HepG2 (cell line): Measurements from ENCODE around the gene SKA2. TPM values are rescaled to one million over a fixed set of nuclear protein-coding genes. Genes with fewer than 3 reads are reported as not detected.

Experiments
- FOXA3 ChIP-seq: IDR thresholded peaks from 2 replicates; pipeline ENCODE4 v1.6.1; 2016; ENCODE audit warnings: missing genetic modification reagents, missing compliant biosample characterization
- FOXC1 ChIP-seq: sonication (generic); formaldehyde crosslinking; IDR thresholded peaks from 2 replicates; pipeline ENCODE4 v1.8.0; 2022; ENCODE audit warnings: mild to moderate bottlenecking, missing genetic modification reagents, borderline replicate concordance
- HDAC2 ChIP-seq: sonication (generic); formaldehyde crosslinking; IDR thresholded peaks from 2 replicates; pipeline ENCODE4 v1.4.0; 2020; ENCODE audit warnings: missing genetic modification reagents
- HES4 ChIP-seq: sonication (generic); formaldehyde crosslinking; IDR thresholded peaks from 2 replicates; pipeline ENCODE4 v1.9.0; 2021; ENCODE audit warnings: mild to moderate bottlenecking, missing genetic modification reagents, borderline replicate concordance
- HOXA3 ChIP-seq: sonication (generic); formaldehyde crosslinking; IDR thresholded peaks from 2 replicates; pipeline ENCODE4 v1.5.0; 2020; ENCODE audit warnings: missing genetic modification reagents
- KDM2A ChIP-seq: sonication (generic); formaldehyde crosslinking; IDR thresholded peaks from 2 replicates; pipeline ENCODE4 v1.4.0; 2020; ENCODE audit warnings: low read depth, missing genetic modification reagents, borderline replicate concordance
- NFATC3 ChIP-seq: sonication (generic); formaldehyde crosslinking; IDR thresholded peaks from 2 replicates; pipeline ENCODE4 v1.5.1; 2020; ENCODE audit warnings: mild to moderate bottlenecking, missing genetic modification reagents
- SMARCC2 ChIP-seq: fragments of 450-650 bp; IDR thresholded peaks from 2 replicates; pipeline ENCODE4 v1.6.1; 2017; ENCODE audit warnings: antibody characterized with exemption, mild to moderate bottlenecking
- SP4 ChIP-seq: sonication (generic); formaldehyde crosslinking; IDR thresholded peaks from 2 replicates; pipeline ENCODE4 v1.8.1; 2023; ENCODE audit warnings: mild to moderate bottlenecking, missing genetic modification reagents
- SUZ12 ChIP-seq: fragments of 150-350 bp; IDR thresholded peaks from 2 replicates; pipeline ENCODE4 v1.6.1; 2014; ENCODE audit warnings: low read depth, low read length
- TSC22D2 ChIP-seq: sonication (generic); formaldehyde crosslinking; IDR thresholded peaks from 2 replicates; pipeline ENCODE4 v1.5.1; 2020; ENCODE audit warnings: missing genetic modification reagents, mild to moderate bottlenecking, borderline replicate concordance
- U2AF2 ChIP-seq: fragments of 200-400 bp; formaldehyde crosslinking; IDR thresholded peaks from 2 replicates; pipeline ENCODE4 v1.6.1; 2017; ENCODE audit warnings: low read depth, mild to moderate bottlenecking, low read length
- ZNF143 ChIP-seq: sonication (generic); formaldehyde crosslinking; IDR thresholded peaks from 2 replicates; pipeline ENCODE4 v1.4.0; 2020; ENCODE audit warnings: missing genetic modification reagents
- ZNF510 ChIP-seq: sonication (generic); formaldehyde crosslinking; IDR thresholded peaks from 2 replicates; pipeline ENCODE4 v1.4.0; 2020; ENCODE audit warnings: low read depth, mild to moderate bottlenecking, missing genetic modification reagents
- ZNF605 ChIP-seq: sonication (generic); formaldehyde crosslinking; IDR thresholded peaks from 2 replicates; pipeline ENCODE4 v1.8.0; 2022; ENCODE audit warnings: mild to moderate bottlenecking, missing genetic modification reagents
- ZNF792 ChIP-seq: IDR thresholded peaks from 2 replicates; pipeline ENCODE4 v1.6.1; 2016
- ZNF839 ChIP-seq: sonication (generic); formaldehyde crosslinking; IDR thresholded peaks from 2 replicates; pipeline ENCODE4 v1.4.0; 2020; ENCODE audit warnings: missing genetic modification reagents, mild to moderate bottlenecking, borderline replicate concordance
- ZNF883 ChIP-seq: sonication (generic); formaldehyde crosslinking; IDR thresholded peaks from 2 replicates; pipeline ENCODE4 v1.5.1; 2020; ENCODE audit warnings: mild to moderate bottlenecking, missing genetic modification reagents; ENCODE audit errors: not compliant biosample characterization
- ZSCAN25 ChIP-seq: sonication (generic); formaldehyde crosslinking; IDR thresholded peaks from 2 replicates; pipeline ENCODE4 v1.8.0; 2022; ENCODE audit warnings: mild to moderate bottlenecking, missing genetic modification reagents
- polyA plus RNA-seq, 8 experiments: library from polyadenylated mRNA; depleted of rRNA in 3 of 8; stranded (reverse) in 7 of 8; unstranded in 1 of 8; fragments of >200 nt; fragmentation: Illumina TruSeq in 4 of 8; extraction: Trizol in 4 of 8; gene quantifications; 2 replicates each; pipeline versions ENCODE4 v1.2.1 to v1.2.3, GENCODE V29; 2011 to 2016; ENCODE audit warnings: low read depth in 4 of 8, missing spikeins in 1 of 8, mixed read lengths in 1 of 8; ENCODE audit not compliant: insufficient read depth in 1 of 8
- total RNA-seq, 5 experiments: library from RNA; depleted of rRNA; stranded (reverse); fragments of >200 nt; fragmentation: Illumina TruSeq; extraction: Trizol; gene quantifications; 2 replicates each; pipeline ENCODE4 v1.2.3, GENCODE V29; 2016; ENCODE audit warnings: low read depth in 1 of 5
- TF ChIP-seq, protein P1 (sequence below): sonication (generic); formaldehyde crosslinking; IDR thresholded peaks from 2 replicates; pipeline ENCODE4 v1.5.0; 2020; ENCODE audit warnings: missing genetic modification reagents, mild to moderate bottlenecking, borderline replicate concordance
- TF ChIP-seq, protein P2 (sequence below): IDR thresholded peaks from 2 replicates; pipeline ENCODE4 v1.6.1; 2016; ENCODE audit warnings: missing compliant biosample characterization, missing genetic modification reagents, borderline replicate concordance
- TF ChIP-seq, protein P3 (sequence below): sonication (generic); formaldehyde crosslinking; IDR thresholded peaks from 2 replicates; pipeline ENCODE4 v1.5.1; 2020; ENCODE audit warnings: missing genetic modification reagents, mild to moderate bottlenecking, borderline replicate concordance
- TF ChIP-seq, protein P4 (sequence below): sonication (generic); formaldehyde crosslinking; IDR thresholded peaks from 2 replicates; pipeline ENCODE4 v1.4.0; 2020; ENCODE audit warnings: missing genetic modification reagents, borderline replicate concordance

The SKA2 gene
- total and polyA plus RNA-seq, 2 of the 13 experiments (the other 11 are each of a cell fraction or from before 2014, with no cell fraction given) = 18.6 to 91.8 TPM

DNA sequence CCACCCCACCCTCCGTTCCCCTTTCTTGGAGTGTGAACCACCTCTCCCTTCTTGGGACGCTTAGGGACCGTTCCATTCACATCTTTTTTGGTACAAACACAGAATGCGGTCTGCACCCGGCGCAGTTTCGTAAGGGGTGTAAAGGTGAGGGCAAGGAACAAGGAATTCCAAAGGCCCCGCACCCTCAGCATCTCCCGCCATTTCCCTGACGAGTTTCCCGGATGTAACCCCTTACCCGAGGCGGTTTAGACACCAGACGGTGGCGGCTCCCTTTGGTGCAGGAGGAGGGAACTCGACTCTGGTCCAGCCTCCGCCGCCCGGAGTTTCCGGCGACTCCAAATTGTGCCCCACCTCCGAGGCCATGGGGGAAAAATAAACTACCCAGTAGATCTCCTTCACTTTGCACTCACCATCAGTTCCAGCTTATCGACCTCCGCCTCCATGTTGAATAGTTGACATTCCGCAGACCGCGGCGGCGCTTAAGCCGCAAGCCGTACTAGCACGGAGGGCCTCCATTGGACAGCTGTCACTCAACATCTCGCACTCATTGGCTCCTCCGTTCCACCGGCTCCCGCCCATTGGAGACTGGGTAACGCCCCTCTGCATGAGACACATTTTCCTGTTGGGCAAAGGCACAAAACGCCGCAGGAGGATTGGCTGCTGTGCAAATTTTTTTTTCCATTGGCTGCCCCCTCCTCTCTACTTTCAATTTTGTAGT lies at the start of gene SKA2 (continued):
- peak; percentile 84; the same call in 1 of the 2 replicates for TF ChIP-seq NFATC3
- peak; percentile 97 for TF ChIP-seq ZNF605 (CRISPR knock-in tag)
- TF ChIP-seq ZNF510 (CRISPR knock-in tag) = 0 out of 2 replicates have a peak, but pooled peaks have one; percentile 83
- no peak for TF ChIP-seq SMARCC2
- TF ChIP-seq, protein P1, sequence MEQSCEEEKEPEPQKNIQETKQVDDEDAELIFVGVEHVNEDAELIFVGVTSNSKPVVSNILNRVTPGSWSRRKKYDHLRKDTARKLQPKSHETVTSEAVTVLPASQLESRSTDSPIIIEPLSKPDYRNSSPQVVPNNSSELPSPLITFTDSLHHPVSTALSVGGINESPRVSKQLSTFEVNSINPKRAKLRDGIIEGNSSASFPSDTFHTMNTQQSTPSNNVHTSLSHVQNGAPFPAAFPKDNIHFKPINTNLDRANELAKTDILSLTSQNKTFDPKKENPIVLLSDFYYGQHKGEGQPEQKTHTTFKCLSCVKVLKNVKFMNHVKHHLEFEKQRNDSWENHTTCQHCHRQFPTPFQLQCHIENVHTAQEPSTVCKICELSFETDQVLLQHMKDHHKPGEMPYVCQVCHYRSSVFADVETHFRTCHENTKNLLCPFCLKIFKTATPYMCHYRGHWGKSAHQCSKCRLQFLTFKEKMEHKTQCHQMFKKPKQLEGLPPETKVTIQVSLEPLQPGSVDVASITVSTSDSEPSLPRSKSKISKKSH (CRISPR knock-in tag) = 0 out of 2 replicates have a peak, but pooled peaks have one; percentile 23
- TF ChIP-seq, protein P2, sequence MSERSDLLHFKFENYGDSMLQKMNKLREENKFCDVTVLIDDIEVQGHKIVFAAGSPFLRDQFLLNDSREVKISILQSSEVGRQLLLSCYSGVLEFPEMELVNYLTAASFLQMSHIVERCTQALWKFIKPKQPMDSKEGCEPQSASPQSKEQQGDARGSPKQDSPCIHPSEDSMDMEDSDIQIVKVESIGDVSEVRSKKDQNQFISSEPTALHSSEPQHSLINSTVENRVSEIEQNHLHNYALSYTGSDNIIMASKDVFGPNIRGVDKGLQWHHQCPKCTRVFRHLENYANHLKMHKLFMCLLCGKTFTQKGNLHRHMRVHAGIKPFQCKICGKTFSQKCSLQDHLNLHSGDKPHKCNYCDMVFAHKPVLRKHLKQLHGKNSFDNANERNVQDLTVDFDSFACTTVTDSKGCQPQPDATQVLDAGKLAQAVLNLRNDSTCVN (CRISPR knock-in tag) = peak; percentile 37; the same call in 1 of the 2 replicates
- peak; percentile 55 for TF ChIP-seq ZNF792
- TF ChIP-seq ZNF883 (CRISPR knock-in tag) = peak; percentile 58
- TF ChIP-seq ZSCAN25 (CRISPR knock-in tag) = 0 out of 2 replicates have a peak, but pooled peaks have one; percentile 67
- TF ChIP-seq HES4 (CRISPR knock-in tag) = 0 out of 2 replicates have a peak, but pooled peaks have one; percentile 49
- peak; percentile 96 for TF ChIP-seq HOXA3 (CRISPR knock-in tag)
- TF ChIP-seq U2AF2 = no peak
- peak; percentile 28; the same call in 1 of the 2 replicates for TF ChIP-seq TSC22D2 (CRISPR knock-in tag)
- TF ChIP-seq ZNF839 = no peak
- no peak for TF ChIP-seq ZNF143
- TF ChIP-seq SUZ12 = no peak
- peak; percentile 53 for TF ChIP-seq FOXC1 (CRISPR knock-in tag)
- TF ChIP-seq, protein P3, sequence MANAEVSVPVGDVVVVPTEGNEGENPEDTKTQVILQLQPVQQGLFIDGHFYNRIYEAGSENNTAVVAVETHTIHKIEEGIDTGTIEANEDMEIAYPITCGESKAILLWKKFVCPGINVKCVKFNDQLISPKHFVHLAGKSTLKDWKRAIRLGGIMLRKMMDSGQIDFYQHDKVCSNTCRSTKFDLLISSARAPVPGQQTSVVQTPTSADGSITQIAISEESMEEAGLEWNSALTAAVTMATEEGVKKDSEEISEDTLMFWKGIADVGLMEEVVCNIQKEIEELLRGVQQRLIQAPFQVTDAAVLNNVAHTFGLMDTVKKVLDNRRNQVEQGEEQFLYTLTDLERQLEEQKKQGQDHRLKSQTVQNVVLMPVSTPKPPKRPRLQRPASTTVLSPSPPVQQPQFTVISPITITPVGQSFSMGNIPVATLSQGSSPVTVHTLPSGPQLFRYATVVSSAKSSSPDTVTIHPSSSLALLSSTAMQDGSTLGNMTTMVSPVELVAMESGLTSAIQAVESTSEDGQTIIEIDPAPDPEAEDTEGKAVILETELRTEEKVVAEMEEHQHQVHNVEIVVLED (CRISPR knock-in tag) = peak; percentile 45; the same call in 1 of the 2 replicates
- TF ChIP-seq KDM2A = peak; percentile 65; the same call in 1 of the 2 replicates
- TF ChIP-seq FOXA3 (CRISPR knock-in tag) = peak; percentile 57; the same call in 1 of the 2 replicates
- TF ChIP-seq HDAC2 (CRISPR knock-in tag) = peak; percentile 72; the same call in 1 of the 2 replicates
- TF ChIP-seq, protein P4, sequence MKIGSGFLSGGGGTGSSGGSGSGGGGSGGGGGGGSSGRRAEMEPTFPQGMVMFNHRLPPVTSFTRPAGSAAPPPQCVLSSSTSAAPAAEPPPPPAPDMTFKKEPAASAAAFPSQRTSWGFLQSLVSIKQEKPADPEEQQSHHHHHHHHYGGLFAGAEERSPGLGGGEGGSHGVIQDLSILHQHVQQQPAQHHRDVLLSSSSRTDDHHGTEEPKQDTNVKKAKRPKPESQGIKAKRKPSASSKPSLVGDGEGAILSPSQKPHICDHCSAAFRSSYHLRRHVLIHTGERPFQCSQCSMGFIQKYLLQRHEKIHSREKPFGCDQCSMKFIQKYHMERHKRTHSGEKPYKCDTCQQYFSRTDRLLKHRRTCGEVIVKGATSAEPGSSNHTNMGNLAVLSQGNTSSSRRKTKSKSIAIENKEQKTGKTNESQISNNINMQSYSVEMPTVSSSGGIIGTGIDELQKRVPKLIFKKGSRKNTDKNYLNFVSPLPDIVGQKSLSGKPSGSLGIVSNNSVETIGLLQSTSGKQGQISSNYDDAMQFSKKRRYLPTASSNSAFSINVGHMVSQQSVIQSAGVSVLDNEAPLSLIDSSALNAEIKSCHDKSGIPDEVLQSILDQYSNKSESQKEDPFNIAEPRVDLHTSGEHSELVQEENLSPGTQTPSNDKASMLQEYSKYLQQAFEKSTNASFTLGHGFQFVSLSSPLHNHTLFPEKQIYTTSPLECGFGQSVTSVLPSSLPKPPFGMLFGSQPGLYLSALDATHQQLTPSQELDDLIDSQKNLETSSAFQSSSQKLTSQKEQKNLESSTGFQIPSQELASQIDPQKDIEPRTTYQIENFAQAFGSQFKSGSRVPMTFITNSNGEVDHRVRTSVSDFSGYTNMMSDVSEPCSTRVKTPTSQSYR (CRISPR knock-in tag) = peak; percentile 51
- TF ChIP-seq SP4 (CRISPR knock-in tag) = peak; percentile 99
